ENCODE data around the gene MAST1. TPM values are rescaled to one million over a fixed set of nuclear protein-coding genes. Genes with fewer than 3 reads are reported as not detected.
"Not testable (repeated sequence)": the region's sequence is repeated elsewhere in the genome, so short reads cannot be mapped to it uniquely, and the experiment has no call there.

MAST1 gene
- polyA plus RNA-seq, 1 experiment = 0.47 TPM

DNA sequence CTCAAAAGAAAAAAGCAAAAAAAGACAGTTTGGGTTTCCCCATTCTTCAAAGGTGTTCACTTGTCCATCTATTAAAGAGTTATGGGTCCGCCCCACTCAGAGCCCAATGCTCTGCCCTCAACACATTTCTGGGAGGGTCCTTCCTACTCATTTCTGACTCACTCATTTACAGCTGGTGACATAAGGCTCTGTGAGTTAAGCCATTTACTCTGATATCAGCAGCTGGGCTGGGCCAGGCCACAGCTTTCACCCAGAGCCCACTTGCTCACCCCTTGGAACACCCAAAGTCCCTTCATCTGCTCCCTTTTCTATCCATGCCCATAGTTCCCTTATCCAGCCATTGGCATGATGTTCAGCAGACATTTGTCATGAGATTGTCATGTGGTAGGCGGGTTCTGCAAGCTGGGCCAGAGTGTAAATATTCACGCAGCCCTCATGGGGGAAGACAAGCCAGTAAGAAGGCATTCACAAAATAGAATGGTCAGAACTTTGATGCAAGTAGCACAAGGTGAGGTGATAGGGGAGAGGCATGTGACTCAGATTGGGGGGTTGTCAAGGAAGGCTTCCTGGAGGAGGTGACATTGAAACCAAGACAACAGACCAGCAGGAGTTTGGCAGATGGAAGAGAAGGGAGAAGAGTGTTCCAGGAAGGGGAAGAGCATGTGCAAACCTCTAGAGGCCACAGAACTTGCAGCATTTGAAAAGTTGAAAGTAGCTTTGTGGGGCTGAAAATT is 5.9 kb downstream of the MAST1 start:
- Histone ChIP-seq H3K27me3 (ENCODE audit: control insufficient read depth, insufficient read depth, low read length) (peaks cover 35% of the 10 kb centered on the region), H3K9me3 (ENCODE audit: control insufficient read depth, insufficient read depth, low read length) (peaks cover 5% of the 10 kb centered on the region; the same call in 1 of the 2 replicates), H3K27ac (ENCODE audit: low read depth, low read length) (no peak overlapping the region), H3K4me3 (ENCODE audit: low read depth, low read length) (no peak overlapping the region)
- CTCF ChIA-PET = interaction anchor here (9.9 kb wide), 1 partner anchor 81 kb away, joined by 247 read pairs; no protein-coding TSS in a partner anchor
- DNase-seq (ENCODE audit: low read depth, low spot score) = no peak
- POLR2A ChIA-PET = no interaction called here
- no peak for TF ChIP-seq CTCF (IDR thresholded peaks at IDR 0.05; ENCODE audit: low read depth, low read length)

- H3K9me3 ChIP-seq (ENCODE audit: control insufficient read depth, insufficient read depth, low read length); DNase-seq (ENCODE audit: low read depth, low spot score); H3K4me3 ChIP-seq (ENCODE audit: low read depth, low read length); H3K27ac ChIP-seq (ENCODE audit: low read depth, low read length): not testable (repeated sequence)
- H3K27me3 ChIP-seq (ENCODE audit: control insufficient read depth, insufficient read depth, low read length) = peaks cover 16% of the 10 kb centered on the region
- CTCF ChIA-PET = interaction anchor here (0.6 to 9.9 kb wide), 23 partner anchors 9 to 171 kb away, joined by 3 to 247 read pairs (median 5); partner anchors contain the start of genes CALR, RNASEH2A, RTBDN and TNPO2
- POLR2A ChIA-PET = interaction anchor here (1.1 to 1.5 kb wide), 2 partner anchors 55 to 124 kb away, joined by 3 read pairs; partner anchors contain the start of gene JUNB
Observed at GRCh38 chr19:12846613-12847012, 8.3 kb downstream of the MAST1 start.

- no peak overlapping the region for H3K27ac ChIP-seq (ENCODE audit: low read depth, low read length)
- ChIA-PET POLR2A (interaction anchor here (0.8 to 1.5 kb wide), 3 partner anchors 56 to 125 kb away, joined by 3 to 4 read pairs (median 3); partner anchors contain the start of gene JUNB), CTCF (interaction anchor here (0.6 to 9.9 kb wide), 55 partner anchors 10 to 283 kb away, joined by 3 to 247 read pairs (median 4); partner anchors contain the start of genes CALR, DNASE2, GET3 and RNASEH2A)
- H3K4me3 ChIP-seq (ENCODE audit: low read depth, low read length) = peak overlapping the region; percentile 42
- peaks cover 12% of the 10 kb centered on the region for H3K27me3 ChIP-seq (ENCODE audit: control insufficient read depth, insufficient read depth, low read length)
- DNase-seq (ENCODE audit: low read depth, low spot score) = no peak
- H3K9me3 ChIP-seq (ENCODE audit: control insufficient read depth, insufficient read depth, low read length) = no peaks in the 10 kb centered on the region
- peak; percentile 88 for TF ChIP-seq CTCF (IDR thresholded peaks at IDR 0.05; ENCODE audit: low read depth, low read length)
Observed at GRCh38 chr19:12847159-12848139, 9.1 kb downstream of the MAST1 start.

DNA sequence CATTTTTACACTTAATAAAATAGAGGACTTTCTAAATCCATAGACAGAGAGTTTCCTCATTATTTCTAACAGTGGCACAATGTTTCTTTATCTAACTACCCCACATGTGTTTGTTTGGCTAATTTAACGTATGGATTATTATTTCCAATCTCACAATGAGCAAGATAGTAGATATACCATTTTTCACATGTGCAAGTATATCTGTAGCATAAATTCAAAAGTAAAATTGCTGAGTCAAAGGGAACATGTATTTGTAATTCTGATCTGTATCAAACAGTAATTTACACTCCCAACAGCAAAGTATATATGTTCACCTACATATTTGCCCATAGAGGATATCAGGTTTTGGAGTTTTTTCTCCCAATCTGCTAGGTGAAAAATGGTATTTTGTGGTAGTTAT is 18.3 kb downstream of the MAST1 start:
- POLR2A ChIA-PET = no interaction called here
- CTCF ChIA-PET = no interaction called here
- no peak for TF ChIP-seq CTCF (IDR thresholded peaks at IDR 0.05; ENCODE audit: low read depth, low read length)
- H3K27ac ChIP-seq (ENCODE audit: low read depth, low read length) = no peak overlapping the region
- no peaks in the 10 kb centered on the region for H3K27me3 ChIP-seq (ENCODE audit: control insufficient read depth, insufficient read depth, low read length)
- H3K4me3 ChIP-seq (ENCODE audit: low read depth, low read length) = no peak overlapping the region
- peaks cover 7% of the 10 kb centered on the region; the same call in 1 of the 2 replicates for H3K9me3 ChIP-seq (ENCODE audit: control insufficient read depth, insufficient read depth, low read length)
- no peak for DNase-seq (ENCODE audit: low read depth, low spot score)

All from AG04450 (cell line).